Measurements from ENCODE around the gene MEIKIN. TPM values are rescaled to one million over a fixed set of nuclear protein-coding genes. Genes with fewer than 3 reads are reported as not detected.

MEIKIN gene
- total and polyA plus RNA-seq, 4 donors: 0.42 to 0.51 TPM; not detected in 2

DNA sequence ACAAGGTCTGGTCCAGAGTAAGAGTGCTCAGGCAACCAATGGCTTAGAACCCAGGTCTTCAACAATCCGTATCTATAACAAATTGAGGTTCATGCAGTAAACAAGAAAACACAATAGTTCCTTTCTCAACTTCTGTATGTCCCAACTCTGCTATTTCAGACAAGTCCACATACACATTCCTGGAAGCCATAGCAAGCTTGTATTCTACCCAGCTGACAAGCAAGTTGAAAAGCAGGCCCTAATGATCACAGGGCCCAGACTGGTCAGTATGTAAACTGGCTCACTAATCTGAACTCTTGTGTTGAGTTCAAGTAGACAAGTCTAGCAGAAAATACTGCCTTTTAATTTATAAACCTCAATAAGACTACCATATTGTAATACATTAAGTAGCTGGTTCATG lies 175.5 kb downstream of the MEIKIN start (continued):
- TF ChIP-seq, protein P1, sequence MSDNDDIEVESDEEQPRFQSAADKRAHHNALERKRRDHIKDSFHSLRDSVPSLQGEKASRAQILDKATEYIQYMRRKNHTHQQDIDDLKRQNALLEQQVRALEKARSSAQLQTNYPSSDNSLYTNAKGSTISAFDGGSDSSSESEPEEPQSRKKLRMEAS (IDR thresholded peaks at IDR 0.05): no peak
- TF ChIP-seq FOXA2 (IDR thresholded peaks at IDR 0.05) (no peak), REST (IDR thresholded peaks at IDR 0.05) (no peak), HNF4G (IDR thresholded peaks at IDR 0.05) (no peak)

GRCh38 chr5:131769336-131769735 lies 176.1 kb downstream of the MEIKIN start:
- H3K4me3 ChIP-seq (ENCODE audit: low read depth in 1 of 3, low read length in 3 of 3): no peak overlapping the region
- no peak overlapping the region for H3K27ac ChIP-seq (ENCODE audit: low read depth in 1 of 2, low read length in 2 of 2)
- no peak for TF ChIP-seq HNF4A (conservative IDR thresholded peaks at IDR 0.05)
- TF ChIP-seq RXRA (IDR thresholded peaks at IDR 0.05): no peak
- no peaks in the 10 kb centered on the region for H3K36me3 ChIP-seq (ENCODE audit: control insufficient read depth in 4 of 4, insufficient read depth in 3 of 4, low read depth in 1 of 4, low read length in 3 of 4)
- no peak for DNase-seq (ENCODE audit: low spot score)
- WGBS: 93% methylated on average over 1 of the region's 1 CpG
- H3K27me3 ChIP-seq (ENCODE audit: control insufficient read depth in 4 of 4, insufficient read depth in 4 of 4, low read length in 3 of 4): no peaks in the 10 kb centered on the region
- no peaks in the 10 kb centered on the region for H3K9me3 ChIP-seq (ENCODE audit: control insufficient read depth in 4 of 4, low read length in 3 of 4)
- H3K9ac ChIP-seq (ENCODE audit: low read depth in 1 of 2, low read length in 2 of 2): no peak overlapping the region
- peaks cover 0 to 10% (median 3%) of the 10 kb centered on the region in 4 donors for H3K4me1 ChIP-seq (ENCODE audit: control insufficient read depth in 4 of 4, insufficient read depth in 4 of 4, low read length in 3 of 4)

DNA sequence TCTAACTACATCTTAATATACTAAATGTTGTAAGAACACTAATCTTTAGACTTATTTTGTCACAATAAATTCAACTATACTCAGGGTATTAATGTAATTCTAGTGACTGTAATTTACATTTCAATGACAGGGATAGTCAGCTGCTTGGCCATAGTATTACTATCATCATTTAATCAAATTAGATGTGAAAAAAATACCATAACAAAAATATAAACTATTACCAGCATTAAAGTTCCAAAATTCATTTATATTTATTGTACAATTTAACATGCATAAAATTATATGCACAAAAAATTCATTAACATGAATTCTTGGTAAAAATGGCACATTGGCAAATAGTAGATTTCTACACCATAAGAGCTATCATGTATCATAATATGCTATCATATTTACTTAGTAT lies 177.6 kb downstream of the MEIKIN start:
- Histone ChIP-seq H3K36me3 (ENCODE audit: control insufficient read depth in 4 of 4, insufficient read depth in 3 of 4, low read depth in 1 of 4, low read length in 3 of 4) (peaks cover 0 to 2% (median 0%) of the 10 kb centered on the region in 4 donors), H3K9ac (ENCODE audit: low read depth in 1 of 2, low read length in 2 of 2) (no peak overlapping the region), H3K27ac (ENCODE audit: low read depth in 1 of 2, low read length in 2 of 2) (no peak overlapping the region), H3K4me1 (ENCODE audit: control insufficient read depth in 4 of 4, insufficient read depth in 4 of 4, low read length in 3 of 4) (peaks cover 0 to 10% (median 3%) of the 10 kb centered on the region in 4 donors), H3K9me3 (ENCODE audit: control insufficient read depth in 4 of 4, low read length in 3 of 4) (no peaks in the 10 kb centered on the region), H3K4me3 (ENCODE audit: low read depth in 1 of 3, low read length in 3 of 3) (no peak overlapping the region), H3K27me3 (ENCODE audit: control insufficient read depth in 4 of 4, insufficient read depth in 4 of 4, low read length in 3 of 4) (no peaks in the 10 kb centered on the region)
- TF ChIP-seq JUND (IDR thresholded peaks at IDR 0.05): no peak
- TF ChIP-seq, protein P2, sequence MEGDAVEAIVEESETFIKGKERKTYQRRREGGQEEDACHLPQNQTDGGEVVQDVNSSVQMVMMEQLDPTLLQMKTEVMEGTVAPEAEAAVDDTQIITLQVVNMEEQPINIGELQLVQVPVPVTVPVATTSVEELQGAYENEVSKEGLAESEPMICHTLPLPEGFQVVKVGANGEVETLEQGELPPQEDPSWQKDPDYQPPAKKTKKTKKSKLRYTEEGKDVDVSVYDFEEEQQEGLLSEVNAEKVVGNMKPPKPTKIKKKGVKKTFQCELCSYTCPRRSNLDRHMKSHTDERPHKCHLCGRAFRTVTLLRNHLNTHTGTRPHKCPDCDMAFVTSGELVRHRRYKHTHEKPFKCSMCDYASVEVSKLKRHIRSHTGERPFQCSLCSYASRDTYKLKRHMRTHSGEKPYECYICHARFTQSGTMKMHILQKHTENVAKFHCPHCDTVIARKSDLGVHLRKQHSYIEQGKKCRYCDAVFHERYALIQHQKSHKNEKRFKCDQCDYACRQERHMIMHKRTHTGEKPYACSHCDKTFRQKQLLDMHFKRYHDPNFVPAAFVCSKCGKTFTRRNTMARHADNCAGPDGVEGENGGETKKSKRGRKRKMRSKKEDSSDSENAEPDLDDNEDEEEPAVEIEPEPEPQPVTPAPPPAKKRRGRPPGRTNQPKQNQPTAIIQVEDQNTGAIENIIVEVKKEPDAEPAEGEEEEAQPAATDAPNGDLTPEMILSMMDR (IDR thresholded peaks at IDR 0.05; ENCODE audit: low read depth, low read length, missing input control): no peak
- no peak for TF ChIP-seq RXRA (IDR thresholded peaks at IDR 0.05)
- no peak for TF ChIP-seq HNF4A (conservative IDR thresholded peaks at IDR 0.05)
- TF ChIP-seq EGR1 (IDR thresholded peaks at IDR 0.05; ENCODE audit: low read depth in 2 of 2): no peak
- no peak for TF ChIP-seq FOXA1 (IDR thresholded peaks at IDR 0.05)
- TF ChIP-seq, protein P1 (IDR thresholded peaks at IDR 0.05): no peak
- DNase-seq (ENCODE audit: low spot score): no peak

GRCh38 chr5:131766689-131767088 lies 178.8 kb downstream of the MEIKIN start:
- TF ChIP-seq, protein P1 (IDR thresholded peaks at IDR 0.05): no peak
- TF ChIP-seq NR2F2 (IDR thresholded peaks at IDR 0.05): peak; percentile 54
- WGBS: 81% methylated on average over 3 of the region's 3 CpGs

More at GRCh38 chr5:131766689-131767088, 178.8 kb downstream of the MEIKIN start:
- H3K4me1 ChIP-seq (ENCODE audit: control insufficient read depth in 4 of 4, insufficient read depth in 4 of 4, low read length in 3 of 4): peaks cover 0 to 10% (median 3%) of the 10 kb centered on the region in 4 donors
- H3K9me3 ChIP-seq (ENCODE audit: control insufficient read depth in 4 of 4, low read length in 3 of 4): no peaks in the 10 kb centered on the region
- no peak overlapping the region for H3K9ac ChIP-seq (ENCODE audit: low read depth in 1 of 2, low read length in 2 of 2)
- no peak overlapping the region for H3K27ac ChIP-seq (ENCODE audit: low read depth in 1 of 2, low read length in 2 of 2)
- no peak for DNase-seq (ENCODE audit: low spot score)
- peaks cover 0 to 2% (median 0%) of the 10 kb centered on the region in 4 donors for H3K36me3 ChIP-seq (ENCODE audit: control insufficient read depth in 4 of 4, insufficient read depth in 3 of 4, low read depth in 1 of 4, low read length in 3 of 4)
- no peak overlapping the region for H3K4me3 ChIP-seq (ENCODE audit: low read depth in 1 of 3, low read length in 3 of 3)
- no peaks in the 10 kb centered on the region for H3K27me3 ChIP-seq (ENCODE audit: control insufficient read depth in 4 of 4, insufficient read depth in 4 of 4, low read length in 3 of 4)
